Right atrium auricular region (tissue), 2 donors: ENCODE results near the gene DEK. TPM values are rescaled to one million over a fixed set of nuclear protein-coding genes. Genes with fewer than 3 reads are reported as not detected.
A peak's percentile ranks its signal among the peaks of the same experiment; 100 is the strongest.

ENCODE experiments used
- DNase-seq: peaks from one replicate; pipeline ENCODE4 v3.0.0-alpha.2; 2019; ENCODE audit warnings: low spot score
- H3K27ac ChIP-seq, 2 donors: fragments of 200-600 bp; sonication (generic); 1 replicate in 1 of 2; 2 replicates in 1 of 2; pipeline ENCODE4 v1.5.1; 2016 to 2019
- H3K27me3 ChIP-seq, 2 donors: fragments of 200-600 bp; sonication (generic); one replicate each; pipeline versions ENCODE4 v1.5.1 to v1.6.0; 2017 to 2019
- H3K36me3 ChIP-seq: fragments of 200-600 bp; sonication (generic); one replicate; pipeline ENCODE4 v1.5.1; 2016
- H3K4me1 ChIP-seq, 2 donors: fragments of 200-600 bp; sonication (generic); one replicate each; pipeline versions ENCODE4 v1.5.1 to v1.6.0; 2017 to 2019
- H3K4me3 ChIP-seq, 2 donors: fragments of 200-600 bp; sonication (generic); 1 replicate in 1 of 2; 2 replicates in 1 of 2; pipeline ENCODE4 v1.5.1; 2017 to 2019; ENCODE audit warnings: mild to moderate bottlenecking in 1 of 2, moderate library complexity in 1 of 2
- H3K9me3 ChIP-seq, 2 donors: fragments of 200-600 bp; sonication (generic); one replicate each; pipeline ENCODE4 v1.5.1; 2019
- total RNA-seq, 2 donors: library from RNA; depleted of rRNA; stranded (reverse); fragments of >200 nt; gene quantifications; one replicate each; pipeline ENCODE4 v1.1.0, GENCODE V29; 2016
- TF ChIP-seq, protein P1 (sequence below), 2 donors: fragments of 200-600 bp; sonication (generic); IDR thresholded peaks; one replicate each; pipeline ENCODE4 v1.5.1; 2019; ENCODE audit warnings: antibody characterized with exemption in 2 of 2

Gene DEK
- total RNA-seq, 2 donors from 2014 or later, result 94.7 to 109 TPM

DNA sequence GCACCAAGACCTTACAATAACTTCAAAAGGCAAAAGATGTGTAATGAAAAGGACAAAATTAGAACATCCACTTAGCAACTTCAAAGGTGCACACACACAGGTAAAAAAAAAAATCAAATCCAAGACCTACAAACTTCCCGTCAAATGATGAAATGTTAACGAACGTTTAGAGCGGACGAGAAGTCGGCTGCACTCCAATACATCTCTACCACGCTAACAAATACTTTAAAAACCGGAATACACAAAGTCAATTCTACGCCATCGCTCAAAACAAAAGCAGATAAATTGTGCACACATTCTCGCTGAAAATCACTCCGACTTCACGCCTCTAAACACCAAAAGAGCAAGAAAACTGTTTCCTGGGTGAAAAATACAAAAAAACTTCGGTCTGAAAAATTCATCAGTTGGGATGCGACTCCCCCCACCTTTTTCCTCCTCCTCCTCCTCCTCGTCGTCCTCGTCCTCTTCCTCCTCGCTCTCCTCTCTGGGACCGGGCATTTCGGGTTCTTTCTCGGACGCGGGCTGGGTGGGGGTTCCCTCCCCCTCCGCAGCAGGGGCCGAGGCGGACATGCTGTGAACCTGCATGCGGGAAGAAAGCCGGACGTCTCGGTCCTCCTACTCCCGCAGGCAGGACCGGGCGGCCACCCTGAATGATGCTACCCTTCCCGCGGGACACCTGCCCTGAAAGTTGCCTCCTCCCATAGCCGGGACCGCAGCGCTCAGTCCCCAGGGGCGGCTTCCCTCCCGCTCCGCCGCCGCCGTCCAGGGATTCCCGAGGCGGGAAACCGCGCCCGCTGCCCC, 712 bp downstream of the DEK start:
- Histone ChIP-seq H3K9me3 (no peaks in the 10 kb centered on the region), H3K27ac (peak overlapping the region; percentile 98 to 99), H3K4me3 (peak overlapping the region; percentile 80 to 87), H3K36me3 (no peaks in the 10 kb centered on the region), H3K27me3 (no peaks in the 10 kb centered on the region), H3K4me1 (peaks cover 0 to 40% of the 10 kb centered on the region in 2 donors)
- TF ChIP-seq, protein P1, sequence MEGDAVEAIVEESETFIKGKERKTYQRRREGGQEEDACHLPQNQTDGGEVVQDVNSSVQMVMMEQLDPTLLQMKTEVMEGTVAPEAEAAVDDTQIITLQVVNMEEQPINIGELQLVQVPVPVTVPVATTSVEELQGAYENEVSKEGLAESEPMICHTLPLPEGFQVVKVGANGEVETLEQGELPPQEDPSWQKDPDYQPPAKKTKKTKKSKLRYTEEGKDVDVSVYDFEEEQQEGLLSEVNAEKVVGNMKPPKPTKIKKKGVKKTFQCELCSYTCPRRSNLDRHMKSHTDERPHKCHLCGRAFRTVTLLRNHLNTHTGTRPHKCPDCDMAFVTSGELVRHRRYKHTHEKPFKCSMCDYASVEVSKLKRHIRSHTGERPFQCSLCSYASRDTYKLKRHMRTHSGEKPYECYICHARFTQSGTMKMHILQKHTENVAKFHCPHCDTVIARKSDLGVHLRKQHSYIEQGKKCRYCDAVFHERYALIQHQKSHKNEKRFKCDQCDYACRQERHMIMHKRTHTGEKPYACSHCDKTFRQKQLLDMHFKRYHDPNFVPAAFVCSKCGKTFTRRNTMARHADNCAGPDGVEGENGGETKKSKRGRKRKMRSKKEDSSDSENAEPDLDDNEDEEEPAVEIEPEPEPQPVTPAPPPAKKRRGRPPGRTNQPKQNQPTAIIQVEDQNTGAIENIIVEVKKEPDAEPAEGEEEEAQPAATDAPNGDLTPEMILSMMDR (IDR thresholded peaks at IDR 0.05), result no peak
- DNase-seq, result peak; percentile 63

DNA sequence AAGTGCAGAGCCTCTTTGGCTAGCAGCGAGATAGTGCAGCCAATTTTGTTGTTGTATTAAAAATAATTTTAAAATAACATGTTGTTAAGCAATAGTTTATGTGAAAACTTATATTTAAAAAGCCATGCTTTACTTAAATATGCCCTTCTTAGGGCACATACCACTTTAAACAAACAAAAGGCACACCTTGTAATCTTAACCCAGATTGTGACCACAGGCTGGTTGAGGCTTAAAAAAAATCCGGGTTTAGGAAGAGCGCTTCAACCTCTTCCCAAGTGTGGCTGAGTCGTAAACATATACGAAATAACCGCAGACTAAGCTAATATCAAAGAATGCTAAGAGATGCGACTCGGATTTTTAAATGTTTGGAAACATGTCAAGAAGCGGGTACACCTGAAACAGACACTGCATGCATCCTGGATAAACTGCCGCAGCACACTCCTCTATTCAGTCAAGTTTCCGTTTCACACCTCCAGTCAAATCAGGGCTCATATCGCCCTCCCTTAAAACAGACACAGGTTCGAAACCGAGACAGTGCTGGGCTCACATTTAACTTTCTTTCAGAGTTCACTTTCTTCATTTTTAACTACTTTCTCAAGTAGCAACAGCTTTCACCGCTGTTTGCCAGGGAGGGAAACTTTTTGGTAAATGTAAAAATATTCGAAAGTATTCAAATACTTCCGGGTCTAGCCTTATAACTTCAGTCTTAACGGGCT, 1.5 kb downstream of the DEK start:
- no peaks in the 10 kb centered on the region for H3K9me3 ChIP-seq
- H3K36me3 ChIP-seq, result peaks cover 3% of the 10 kb centered on the region
- no peaks in the 10 kb centered on the region for H3K27me3 ChIP-seq
- H3K27ac ChIP-seq, result peak overlapping the region; percentile 98 to 99
- peak overlapping the region; percentile 80 to 87 for H3K4me3 ChIP-seq
- TF ChIP-seq, protein P1 (IDR thresholded peaks at IDR 0.05), result no peak
- no peak for DNase-seq
- peaks cover 0 to 40% of the 10 kb centered on the region in 2 donors for H3K4me1 ChIP-seq

DNA sequence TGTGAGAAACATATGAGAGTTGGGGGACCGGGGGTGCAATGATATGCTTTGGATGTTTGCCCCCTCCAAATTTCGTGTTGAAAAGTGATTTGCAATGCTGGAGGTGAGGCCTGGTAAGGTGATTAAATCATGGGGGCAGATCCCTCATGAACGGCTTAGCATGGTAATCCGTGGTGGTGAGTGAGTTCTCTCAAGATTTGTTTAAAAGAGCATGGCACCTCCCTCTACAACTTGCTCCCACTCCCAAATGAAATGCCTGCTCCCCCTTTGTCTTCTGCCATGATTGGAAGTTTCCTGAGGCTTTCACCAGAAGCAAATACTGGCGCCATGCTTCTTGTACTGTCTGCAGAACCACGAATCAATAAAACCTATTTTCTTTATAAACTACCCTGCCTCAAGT, 2.5 kb downstream of the DEK start:
- Histone ChIP-seq H3K36me3 (peaks cover 12% of the 10 kb centered on the region), H3K4me3 (no peak overlapping the region), H3K9me3 (no peaks in the 10 kb centered on the region), H3K27me3 (no peaks in the 10 kb centered on the region), H3K27ac (no peak overlapping the region), H3K4me1 (peaks cover 0 to 40% of the 10 kb centered on the region in 2 donors)
- DNase-seq, result no peak
- TF ChIP-seq, protein P1 (IDR thresholded peaks at IDR 0.05), result no peak

DNA sequence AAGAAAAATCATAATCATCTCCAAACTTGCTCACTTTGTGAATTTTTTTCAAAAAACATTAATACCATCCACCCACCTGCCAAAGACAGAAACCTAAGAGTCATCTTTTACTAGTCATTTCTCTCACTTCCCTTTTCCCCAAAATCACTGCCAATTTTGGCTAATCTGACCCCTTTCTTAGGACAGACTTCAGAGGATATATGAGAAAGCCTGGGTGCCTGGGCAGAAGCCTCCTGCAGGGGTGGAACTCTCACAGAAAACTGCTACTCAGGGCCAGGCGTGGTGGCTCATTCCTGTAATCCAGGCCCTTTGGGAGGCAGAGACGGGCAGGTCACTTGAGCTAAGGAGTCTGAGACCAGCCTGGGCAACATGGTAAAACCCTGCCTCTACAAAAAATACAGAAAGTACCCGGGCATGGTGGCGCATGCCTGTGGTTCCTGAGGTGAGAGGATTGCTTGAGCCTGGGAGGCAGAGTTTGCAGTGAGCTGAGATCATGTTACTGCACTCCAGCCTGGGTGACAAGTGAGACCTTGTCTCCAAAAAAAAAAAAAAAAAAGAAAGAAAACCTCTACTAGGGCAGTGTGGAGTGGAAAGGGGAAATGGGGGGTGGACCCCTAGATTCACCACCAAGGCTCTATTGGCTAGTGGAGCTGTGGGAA, 3.8 kb downstream of the DEK start:
- H3K9me3 ChIP-seq, result no peaks in the 10 kb centered on the region
- no peak for DNase-seq
- peak overlapping the region; percentile 46 to 54 for H3K27ac ChIP-seq
- H3K27me3 ChIP-seq, result no peaks in the 10 kb centered on the region
- peaks cover 26% of the 10 kb centered on the region for H3K36me3 ChIP-seq
- TF ChIP-seq, protein P1 (IDR thresholded peaks at IDR 0.05), result no peak
- H3K4me1 ChIP-seq, result peaks cover 0 to 40% of the 10 kb centered on the region in 2 donors
- no peak overlapping the region for H3K4me3 ChIP-seq

DNA sequence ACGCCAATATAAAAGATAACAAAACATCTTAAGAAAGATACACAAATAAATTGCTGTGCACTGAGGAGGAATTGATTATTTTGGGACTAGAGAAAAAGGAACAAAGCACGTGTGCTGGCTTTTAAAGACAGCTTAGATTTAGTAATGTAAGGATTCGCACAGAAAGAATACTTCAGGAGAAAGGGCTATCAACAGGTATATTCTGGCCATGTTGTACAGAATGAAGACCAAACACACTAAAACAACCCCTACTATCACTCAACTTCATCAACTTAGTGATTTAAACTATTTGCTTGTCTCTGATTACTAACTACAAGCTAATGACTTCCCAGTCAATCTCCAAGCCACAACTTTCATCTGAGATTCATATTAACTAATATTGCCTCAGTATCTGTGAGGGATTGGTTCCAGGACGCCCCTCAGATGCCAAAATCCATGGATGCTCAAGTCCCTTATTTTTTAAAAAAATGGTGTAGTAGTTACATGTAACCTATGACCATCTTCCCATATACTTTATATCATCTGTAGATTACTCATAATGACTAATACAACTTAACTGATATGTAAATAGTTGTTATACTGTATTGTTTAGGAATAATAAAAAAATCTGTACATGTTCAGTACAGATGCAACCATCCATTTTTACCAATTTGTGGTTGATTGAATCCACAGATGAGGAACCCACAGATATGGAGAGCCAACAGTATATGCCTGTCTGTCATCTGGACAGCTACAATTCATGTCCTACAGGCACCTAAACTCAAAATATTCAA, 4.5 kb downstream of the DEK start:
- Histone ChIP-seq H3K4me1 (peaks cover 0 to 39% of the 10 kb centered on the region in 2 donors), H3K27ac (peak overlapping the region in 1 of 2 donors; percentile 54), H3K36me3 (peaks cover 33% of the 10 kb centered on the region), H3K27me3 (no peaks in the 10 kb centered on the region), H3K4me3 (no peak overlapping the region), H3K9me3 (no peaks in the 10 kb centered on the region)
- DNase-seq, result no peak
- TF ChIP-seq, protein P1 (IDR thresholded peaks at IDR 0.05), result no peak
